WI38 (cell line): Measurements from ENCODE around the gene CRACR2A.

Experiments
- H3K4me3 ChIP-seq: 2 replicates; pipeline ENCODE4 v1.5.1; 2011; ENCODE audit warnings: low read depth, mild to moderate bottlenecking, control low read depth, low read length
- TF ChIP-seq, protein P1 (sequence below): IDR thresholded peaks from 2 replicates; pipeline ENCODE4 v1.5.1; 2012; ENCODE audit warnings: low read depth, mild to moderate bottlenecking, control low read depth, low read length

CRACR2A gene

DNA sequence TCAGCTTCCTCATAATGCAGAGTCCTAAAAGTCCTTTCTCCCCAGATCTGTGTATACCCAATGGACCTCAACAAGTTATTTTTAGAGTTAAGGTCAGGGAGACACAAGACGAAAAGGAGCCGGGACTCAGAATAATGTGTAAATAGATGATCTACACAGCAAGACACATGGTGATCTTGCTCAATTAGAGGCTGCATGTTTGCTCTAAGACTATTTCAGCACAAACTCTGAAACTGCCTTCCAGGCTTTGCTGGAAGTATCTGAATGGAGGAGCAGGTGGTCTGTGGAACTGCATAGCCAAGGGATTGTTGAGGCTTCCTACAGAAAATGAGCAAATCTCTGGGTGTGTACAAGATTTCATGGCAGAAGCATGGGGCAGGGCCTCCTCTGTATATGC, 80.8 kb downstream of the CRACR2A start:
- TF ChIP-seq, protein P1, sequence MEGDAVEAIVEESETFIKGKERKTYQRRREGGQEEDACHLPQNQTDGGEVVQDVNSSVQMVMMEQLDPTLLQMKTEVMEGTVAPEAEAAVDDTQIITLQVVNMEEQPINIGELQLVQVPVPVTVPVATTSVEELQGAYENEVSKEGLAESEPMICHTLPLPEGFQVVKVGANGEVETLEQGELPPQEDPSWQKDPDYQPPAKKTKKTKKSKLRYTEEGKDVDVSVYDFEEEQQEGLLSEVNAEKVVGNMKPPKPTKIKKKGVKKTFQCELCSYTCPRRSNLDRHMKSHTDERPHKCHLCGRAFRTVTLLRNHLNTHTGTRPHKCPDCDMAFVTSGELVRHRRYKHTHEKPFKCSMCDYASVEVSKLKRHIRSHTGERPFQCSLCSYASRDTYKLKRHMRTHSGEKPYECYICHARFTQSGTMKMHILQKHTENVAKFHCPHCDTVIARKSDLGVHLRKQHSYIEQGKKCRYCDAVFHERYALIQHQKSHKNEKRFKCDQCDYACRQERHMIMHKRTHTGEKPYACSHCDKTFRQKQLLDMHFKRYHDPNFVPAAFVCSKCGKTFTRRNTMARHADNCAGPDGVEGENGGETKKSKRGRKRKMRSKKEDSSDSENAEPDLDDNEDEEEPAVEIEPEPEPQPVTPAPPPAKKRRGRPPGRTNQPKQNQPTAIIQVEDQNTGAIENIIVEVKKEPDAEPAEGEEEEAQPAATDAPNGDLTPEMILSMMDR: no peak
- H3K4me3 ChIP-seq: no peak overlapping the region

DNA sequence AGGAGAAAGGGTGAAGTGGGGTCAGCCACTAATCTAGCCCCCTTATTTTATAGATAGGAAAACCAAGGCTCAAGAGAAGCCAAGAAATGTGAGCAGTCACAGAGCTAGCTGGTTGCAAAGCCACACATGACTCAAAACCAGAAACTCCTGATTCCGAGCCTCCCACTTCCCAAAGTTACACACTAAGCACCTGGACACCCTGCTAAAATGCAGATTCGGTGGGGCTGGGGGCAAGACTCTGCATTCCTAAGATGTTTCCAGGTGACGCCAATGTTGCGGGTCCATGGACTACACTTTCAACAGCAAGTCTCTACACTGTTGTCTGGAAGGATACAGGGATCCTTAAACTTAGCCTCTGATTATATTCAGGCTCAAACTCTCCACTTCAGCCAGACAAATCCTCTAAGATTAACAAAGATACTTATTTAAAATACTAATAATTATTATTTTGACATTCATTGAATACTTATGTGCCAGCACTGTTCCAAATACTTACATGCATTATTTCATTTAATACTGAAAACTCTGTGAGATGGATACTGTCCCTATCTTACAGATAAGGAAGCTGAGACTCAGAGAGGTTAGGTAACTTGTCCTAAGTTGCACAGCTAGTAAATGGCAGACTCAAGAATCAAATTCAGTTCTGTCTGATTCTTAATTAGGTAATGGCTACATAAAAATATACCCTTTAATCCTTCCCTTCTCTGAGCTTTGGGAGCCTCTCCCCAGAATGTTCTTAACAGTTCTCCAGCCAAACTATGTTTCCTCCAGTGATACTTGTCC, 81.4 kb downstream of the CRACR2A start:
- TF ChIP-seq, protein P1: no peak

DNA sequence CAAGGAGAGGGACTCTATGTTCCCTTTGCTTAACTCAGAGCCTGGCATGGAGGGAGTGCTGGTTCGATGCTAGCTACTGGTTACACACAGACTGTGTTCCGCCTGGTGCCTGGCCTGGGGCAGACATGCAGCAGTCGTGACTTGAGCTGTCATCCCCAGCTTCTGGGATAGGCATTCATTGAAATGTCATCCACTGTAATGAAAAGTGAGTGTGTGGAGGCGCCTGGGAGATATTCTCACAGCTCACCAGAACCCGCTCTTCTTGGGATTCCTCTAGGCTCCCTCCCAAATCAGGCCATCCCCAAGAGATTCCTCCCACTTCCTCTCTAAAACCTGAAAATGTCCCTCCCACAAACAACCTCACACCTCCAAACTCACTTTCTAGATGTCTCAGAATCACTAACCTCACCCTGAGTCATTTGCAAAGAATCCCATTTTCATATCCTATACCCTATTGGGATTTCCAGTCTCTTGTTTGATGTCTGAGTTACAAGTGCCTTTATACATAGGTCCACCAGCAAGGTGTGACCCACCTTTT, 82.8 kb downstream of the CRACR2A start:
- TF ChIP-seq, protein P1: no peak
- no peak overlapping the region for H3K4me3 ChIP-seq

More for the DNA sequence above, 81.4 kb downstream of the CRACR2A start:
- no peak overlapping the region for H3K4me3 ChIP-seq

DNA sequence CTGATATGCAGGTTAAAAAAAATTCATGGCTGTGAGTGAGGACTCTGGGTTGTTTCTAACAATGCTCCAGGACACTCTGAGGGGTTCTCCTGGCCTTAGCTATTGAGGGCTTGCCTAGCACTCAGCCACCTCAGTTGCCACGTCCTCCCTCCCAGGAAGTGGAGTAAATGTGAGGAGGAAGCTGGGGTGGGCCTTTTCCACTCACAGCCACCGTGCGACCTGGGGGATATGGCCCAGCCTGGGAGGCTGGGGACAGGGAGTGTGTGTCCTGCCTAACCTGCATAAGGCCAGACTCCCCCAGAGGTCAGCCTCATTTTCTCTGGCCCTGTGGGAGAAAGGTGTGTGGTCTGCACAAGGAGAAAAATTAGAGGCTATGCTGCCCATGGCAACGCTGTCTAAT, 83.3 kb downstream of the CRACR2A start:
- H3K4me3 ChIP-seq: no peak overlapping the region
- TF ChIP-seq, protein P1: no peak

DNA sequence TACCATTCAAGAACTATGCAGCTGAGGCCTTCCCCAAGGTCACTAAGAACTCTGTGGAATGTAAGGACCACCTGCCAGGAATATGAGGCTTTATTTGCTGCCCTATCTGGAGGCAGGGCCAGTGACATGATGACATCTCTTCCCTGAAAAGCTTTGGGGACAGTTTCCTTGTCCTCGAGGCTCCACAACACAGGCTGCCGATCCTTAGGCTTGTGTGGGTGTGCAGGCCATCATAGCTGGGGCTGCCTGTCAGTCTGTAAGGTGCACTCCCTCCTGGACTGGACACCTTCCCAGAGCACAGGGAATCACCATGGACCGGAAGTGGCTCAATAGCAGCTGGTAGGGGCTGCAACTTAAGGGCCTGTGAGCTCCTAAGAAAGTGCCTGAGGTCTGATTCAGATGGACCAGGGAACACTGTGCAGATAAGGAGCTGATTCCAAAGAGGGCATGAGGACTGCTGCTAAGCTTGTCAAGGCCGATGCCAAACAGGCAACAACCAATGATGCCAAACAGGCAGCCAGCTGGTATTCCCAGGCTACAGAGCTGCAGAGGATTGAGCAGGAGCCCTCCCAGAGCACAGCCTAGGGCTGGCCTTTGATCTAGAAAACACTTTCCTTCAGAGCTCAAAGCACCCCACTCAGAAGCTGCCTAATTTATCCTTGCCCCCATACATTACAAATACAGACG, 84.3 kb downstream of the CRACR2A start:
- TF ChIP-seq, protein P1: no peak
- no peak overlapping the region for H3K4me3 ChIP-seq

DNA sequence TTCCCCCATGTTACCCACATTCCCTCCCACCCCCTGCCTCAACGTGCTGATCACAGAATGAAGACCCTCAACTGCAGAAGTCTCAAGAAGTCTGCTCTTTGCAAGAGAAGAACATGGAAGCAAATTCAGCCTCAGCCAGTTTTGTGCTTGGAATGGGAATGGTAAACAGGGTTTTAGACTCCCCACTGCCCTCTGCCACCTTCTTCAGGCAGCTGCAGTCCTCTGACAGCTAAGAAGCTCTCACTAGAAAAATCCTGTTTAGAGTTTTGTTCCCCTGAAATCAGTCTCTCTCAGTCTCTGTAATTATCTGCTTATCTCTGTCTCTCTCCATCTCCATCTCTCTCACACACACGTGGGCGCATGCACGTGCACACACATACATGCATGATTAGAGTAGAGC, 85.4 kb downstream of the CRACR2A start:
- TF ChIP-seq, protein P1: no peak
- H3K4me3 ChIP-seq: no peak overlapping the region

GRCh38 chr12:3666441-3666840, 86.5 kb downstream of the CRACR2A start:
- no peak overlapping the region for H3K4me3 ChIP-seq
- TF ChIP-seq, protein P1: no peak
